Esophagus squamous epithelium (tissue), 5 donors: ENCODE results near the gene LIPC. TPM values are rescaled to one million over a fixed set of nuclear protein-coding genes. Genes with fewer than 3 reads are reported as not detected.

ENCODE experiments used
- DNase-seq: peaks from one replicate; lab custom pipeline; 2025; lab: John Stamatoyannopoulos, UW
- H3K27ac ChIP-seq, 4 donors: fragments of 200-600 bp; sonication (generic); one replicate each; pipeline ENCODE4 v1.5.1; 2016 to 2019; ENCODE audit warnings: mild to moderate bottlenecking in 1 of 4
- H3K27me3 ChIP-seq, 4 donors: fragments of 200-600 bp; sonication (generic); 1 replicate in 3 of 4; 2 replicates in 1 of 4; pipeline versions ENCODE4 v1.5.1 to v1.6.0; 2017 to 2021; ENCODE audit warnings: antibody characterized with exemption in 1 of 4
- H3K36me3 ChIP-seq, 3 donors: fragments of 200-600 bp; sonication (generic); one replicate each; pipeline ENCODE4 v1.5.1; 2016 to 2019
- H3K4me1 ChIP-seq, 3 donors: fragments of 200-600 bp; sonication (generic); one replicate each; pipeline ENCODE4 v1.5.1; 2017 to 2019
- H3K4me3 ChIP-seq, 4 donors: fragments of 200-600 bp; sonication (generic); 1 replicate in 3 of 4; 2 replicates in 1 of 4; pipeline ENCODE4 v1.5.1; 2016 to 2019; ENCODE audit warnings: mild to moderate bottlenecking in 2 of 4, moderate library complexity in 1 of 4
- H3K9me3 ChIP-seq, 3 donors: fragments of 200-600 bp; sonication (generic); one replicate each; pipeline ENCODE4 v1.5.1; 2016 to 2019
- CTCF ChIP-seq, 6 experiments: fragments of 450-650 bp in 4 of 6; fragments of 200-600 bp in 2 of 6; sonication (generic) in 2 of 6; IDR thresholded peaks; one replicate each; pipeline ENCODE4 v1.5.1; 2016 to 2019; ENCODE audit warnings: antibody characterized with exemption in 6 of 6, mild to moderate bottlenecking in 4 of 6, moderate library complexity in 4 of 6
- POLR2A ChIP-seq, 4 donors: fragments of 450-650 bp; IDR thresholded peaks; one replicate each; pipeline ENCODE4 v1.6.1; 2017; ENCODE audit warnings: antibody characterized with exemption in 4 of 4, mild to moderate bottlenecking in 4 of 4, moderate library complexity in 3 of 4
- WGBS, 2 donors: methylation state at CpG; one replicate each; pipeline ENCODE4 v1.1.5; 2018; 5-methylcytosine and 5-hydroxymethylcytosine counted together
- intact Hi-C: fragments of 100-400 bp; cut with DNase I; formaldehyde crosslinking; loops from one replicate; pipeline ENCODE4 v1.15.0; 2022
- total RNA-seq, 4 donors: library from RNA; depleted of rRNA; stranded (reverse); fragments of >200 nt; gene quantifications; one replicate each; pipeline ENCODE4 v1.1.0, GENCODE V29; 2016
- donor health status: DM: yes; HTN: yes; CAD: no.

LIPC gene
- total RNA-seq, 4 donors from 2014 or later, result 0.27 to 1.1 (median 0.38) TPM; not detected in 1

DNA sequence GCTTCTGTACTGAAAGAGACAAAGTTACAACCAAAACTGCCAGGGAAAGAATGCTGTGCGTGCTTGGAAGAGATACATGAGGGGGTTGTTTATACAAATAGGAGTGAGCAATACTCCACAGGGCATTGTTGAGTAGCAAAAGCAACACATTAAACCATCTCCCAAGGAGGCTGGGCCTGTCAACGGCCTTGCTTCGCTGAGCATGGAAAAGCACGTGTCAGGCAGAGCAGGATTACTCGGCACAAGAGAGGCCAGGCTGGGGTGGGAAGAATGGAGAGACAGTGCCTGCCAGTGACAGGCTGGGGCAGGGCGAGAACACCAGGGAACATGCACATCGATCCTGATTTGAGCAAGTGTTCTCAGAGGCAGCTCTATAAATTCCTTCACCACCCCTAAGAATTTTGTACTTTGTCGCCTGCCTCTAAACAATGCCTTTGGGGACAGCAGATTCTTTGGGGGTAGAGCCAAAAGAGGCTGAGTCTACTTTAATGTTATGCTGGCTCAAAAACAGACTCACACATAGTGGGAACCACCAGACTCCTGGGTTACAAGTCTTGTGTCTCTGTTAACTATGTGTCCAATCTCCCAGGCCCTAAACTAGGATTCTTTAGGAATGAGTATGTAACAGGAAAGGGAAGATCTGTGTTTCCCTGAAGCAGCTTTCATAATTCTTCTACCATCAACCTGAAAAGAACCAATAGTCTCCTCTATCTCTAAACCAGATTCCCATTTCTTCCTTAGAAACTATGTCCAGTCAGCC, 67.2 kb downstream of the LIPC start:
- H3K9me3 ChIP-seq, result no peaks in the 10 kb centered on the region
- DNase-seq, result no peak
- peak overlapping the region in 3 of 4 donors; percentile 9 to 39 (median 16) for H3K27ac ChIP-seq
- WGBS, 2 donors, result 31 to 58% methylated on average over 8 of the region's 8 CpGs
- H3K4me3 ChIP-seq, result no peak overlapping the region
- no peaks in the 10 kb centered on the region for H3K27me3 ChIP-seq
- peaks cover 5 to 13% (median 7%) of the 10 kb centered on the region in 3 donors for H3K4me1 ChIP-seq
- intact Hi-C loops, result no loop called here
- TF ChIP-seq CTCF (IDR thresholded peaks at IDR 0.05) (no peak), POLR2A (IDR thresholded peaks at IDR 0.05) (no peak)
- H3K36me3 ChIP-seq, result no peaks in the 10 kb centered on the region

- Histone ChIP-seq H3K27me3 (no peaks in the 10 kb centered on the region), H3K36me3 (no peaks in the 10 kb centered on the region), H3K4me1 (peaks cover 5 to 23% (median 15%) of the 10 kb centered on the region in 3 donors), H3K9me3 (no peaks in the 10 kb centered on the region), H3K4me3 (no peak overlapping the region), H3K27ac (no peak overlapping the region)
- no peak for DNase-seq
- intact Hi-C loops, result no loop called here
- 78 to 87% methylated on average over 4 of the region's 4 CpGs for WGBS, 2 donors
- no peak for TF ChIP-seq POLR2A (IDR thresholded peaks at IDR 0.05)
- TF ChIP-seq CTCF (IDR thresholded peaks at IDR 0.05), result no peak
Observed at GRCh38 chr15:58501006-58501405, 69.2 kb downstream of the LIPC start.

- intact Hi-C loops, result no loop called here
Observed at GRCh38 chr15:58501636-58502188, 69.9 kb downstream of the LIPC start.

DNA sequence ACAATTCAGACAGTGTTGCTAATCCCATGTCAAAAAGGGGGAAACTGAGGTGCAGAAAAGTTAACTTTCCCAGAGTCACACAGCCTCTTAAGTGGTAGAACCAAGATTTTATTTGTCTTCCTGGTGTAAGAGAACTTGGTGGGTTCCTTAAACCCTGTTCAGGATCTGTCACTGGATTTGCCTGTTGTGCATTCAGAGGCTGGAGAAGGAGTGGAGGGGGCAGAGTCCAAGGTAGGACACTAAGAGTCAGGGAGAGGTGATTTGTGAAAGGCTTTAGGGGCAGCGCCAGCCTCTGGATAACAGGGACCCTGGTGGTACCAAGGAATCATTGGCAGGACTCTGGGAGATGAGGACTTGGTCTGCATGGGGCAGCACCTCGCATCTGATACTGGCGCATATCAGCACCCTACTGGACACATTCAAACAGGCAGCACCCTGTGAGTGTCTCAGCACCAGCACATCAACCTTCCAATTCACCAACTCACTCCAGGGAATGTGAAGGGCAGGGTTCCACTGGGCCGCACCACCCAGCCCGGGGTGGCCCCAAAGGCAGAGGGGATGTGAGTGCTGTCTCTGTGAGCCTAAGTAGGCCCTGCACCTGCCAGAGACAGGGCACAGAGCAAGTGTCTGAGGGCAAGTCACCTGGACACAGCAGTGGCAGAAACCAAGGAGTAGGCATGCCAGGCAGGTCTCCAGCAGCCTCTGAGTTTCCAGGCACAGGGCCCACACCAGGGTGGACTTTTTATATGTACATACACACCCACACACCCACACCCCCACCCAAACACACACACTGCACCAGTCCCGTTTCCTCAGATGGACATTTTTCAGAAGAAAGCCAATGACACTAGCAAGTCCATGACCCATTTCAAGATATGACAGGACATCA, 71.6 kb downstream of the LIPC start:
- intact Hi-C loops, result no loop called here
- Histone ChIP-seq H3K27me3 (no peaks in the 10 kb centered on the region), H3K36me3 (no peaks in the 10 kb centered on the region), H3K27ac (no peak overlapping the region), H3K4me3 (no peak overlapping the region), H3K9me3 (no peaks in the 10 kb centered on the region), H3K4me1 (peaks cover 9 to 35% (median 24%) of the 10 kb centered on the region in 3 donors)
- no peak for DNase-seq
- TF ChIP-seq POLR2A (IDR thresholded peaks at IDR 0.05) (no peak), CTCF (IDR thresholded peaks at IDR 0.05) (no peak)
- 91 to 100% methylated on average over 1 to 5 of the region's 6 CpGs for WGBS, 2 donors

More at GRCh38 chr15:58501636-58502188, 69.9 kb downstream of the LIPC start:
- Histone ChIP-seq H3K4me3 (no peak overlapping the region), H3K27me3 (no peaks in the 10 kb centered on the region), H3K27ac (no peak overlapping the region), H3K36me3 (no peaks in the 10 kb centered on the region), H3K4me1 (peaks cover 7 to 30% (median 22%) of the 10 kb centered on the region in 3 donors), H3K9me3 (no peaks in the 10 kb centered on the region)
- 88 to 89% methylated on average over 4 of the region's 4 CpGs for WGBS, 2 donors
- DNase-seq, result no peak
- TF ChIP-seq POLR2A (IDR thresholded peaks at IDR 0.05) (no peak), CTCF (IDR thresholded peaks at IDR 0.05) (no peak)
